ENCODE data around the gene MAPK8IP1.
A peak's percentile ranks its signal among the peaks of the same experiment; 100 is the strongest.
"Not testable (repeated sequence)": the region's sequence is repeated elsewhere in the genome, so short reads cannot be mapped to it uniquely, and the experiment has no call there.

The MAPK8IP1 gene

GRCh38 chr11:45896422-45896984 lies 11.1 kb downstream of the MAPK8IP1 start:
- ChIA-PET CTCF (interaction anchor here (1.8 to 4.2 kb wide), 2 partner anchors 24 to 54 kb away, joined by 5 to 19 read pairs; no protein-coding TSS in a partner anchor), POLR2A (no interaction called here)
- no peak overlapping the region for H3K4me3 ChIP-seq (ENCODE audit: low read depth, low read length)
- TF ChIP-seq CTCF (IDR thresholded peaks at IDR 0.05; ENCODE audit: insufficient read depth, low read length, missing control alignments) = no peak
- no peak for DNase-seq (ENCODE audit: low read depth, low spot score)

GRCh38 chr11:45897556-45897955 lies 12.1 kb downstream of the MAPK8IP1 start:
- CTCF ChIA-PET = interaction anchor here (1.8 to 4.2 kb wide), 2 partner anchors 25 to 55 kb away, joined by 5 to 19 read pairs; no protein-coding TSS in a partner anchor
- H3K4me3 ChIP-seq (ENCODE audit: low read depth, low read length) = no peak overlapping the region
- no peak for DNase-seq (ENCODE audit: low read depth, low spot score)
- no peak for TF ChIP-seq CTCF (IDR thresholded peaks at IDR 0.05; ENCODE audit: insufficient read depth, low read length, missing control alignments)
- POLR2A ChIA-PET = interaction anchor here (0.5 kb wide), 1 partner anchor 701 kb away, joined by 4 read pairs; no protein-coding TSS in a partner anchor

- H3K4me3 ChIP-seq (ENCODE audit: low read depth, low read length) = peak overlapping the region; percentile 60
- no peak for TF ChIP-seq CTCF (IDR thresholded peaks at IDR 0.05; ENCODE audit: insufficient read depth, low read length, missing control alignments)
- POLR2A ChIA-PET = no interaction called here
- CTCF ChIA-PET = interaction anchor here (0.7 to 4.2 kb wide), 4 partner anchors 20 to 108 kb away, joined by 3 to 19 read pairs (median 5); no protein-coding TSS in a partner anchor
- DNase-seq (ENCODE audit: low read depth, low spot score) = no peak
These were observed 13.6 kb downstream of the MAPK8IP1 start for GRCh38 chr11:45899086-45899447.

DNA sequence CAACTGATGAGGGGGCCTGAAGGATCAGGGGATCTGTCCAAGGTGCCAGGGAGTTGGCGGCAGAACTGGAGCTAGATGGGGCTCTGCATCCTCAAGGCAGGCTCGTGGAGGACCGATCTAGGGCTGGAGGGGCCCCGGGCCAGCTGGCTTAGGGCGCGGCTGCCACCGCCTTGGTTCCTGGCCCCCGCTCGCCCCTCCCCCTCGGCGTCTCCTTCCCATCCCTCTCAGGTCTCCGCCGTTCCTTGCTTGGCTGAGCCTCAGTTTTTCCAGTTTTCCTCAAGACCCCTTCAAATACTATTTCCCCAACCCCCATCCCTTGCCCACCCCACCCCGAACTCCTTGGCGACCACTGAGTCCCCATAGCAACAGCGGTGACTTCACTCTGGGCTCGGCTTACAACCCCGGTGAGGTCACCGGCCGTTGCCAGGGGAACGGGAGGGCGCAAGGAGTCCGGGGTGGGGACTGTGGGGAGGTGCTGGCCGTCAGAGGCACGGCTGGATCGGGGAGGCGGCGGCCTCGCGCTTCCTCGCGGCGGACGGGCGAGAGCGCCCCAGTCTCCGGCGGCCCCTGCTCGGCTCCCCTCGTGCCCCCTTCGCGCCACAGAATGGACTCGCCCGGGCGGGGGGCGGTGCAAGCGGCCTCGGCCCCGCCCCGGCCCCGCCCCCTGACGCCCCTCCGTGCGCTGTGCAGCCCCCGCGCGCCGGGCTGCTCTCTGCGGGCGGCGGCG lies 14.2 kb downstream of the MAPK8IP1 start:
- no peak for TF ChIP-seq CTCF (IDR thresholded peaks at IDR 0.05; ENCODE audit: insufficient read depth, low read length, missing control alignments)
- H3K4me3 ChIP-seq (ENCODE audit: low read depth, low read length) = peak overlapping the region; percentile 60
- ChIA-PET CTCF (interaction anchor here (1.4 to 4.2 kb wide), 3 partner anchors 20 to 56 kb away, joined by 4 to 19 read pairs (median 6); no protein-coding TSS in a partner anchor), POLR2A (interaction anchor here (1.4 kb wide), 1 partner anchor 18 kb away, joined by 3 read pairs; the partner anchor contains the start of gene PEX16)
- peak; percentile 16 for DNase-seq (ENCODE audit: low read depth, low spot score)

- DNase-seq (ENCODE audit: low read depth, low spot score) = not testable (repeated sequence)
- ChIA-PET POLR2A (interaction anchor here (1.4 kb wide), 1 partner anchor 17 kb away, joined by 3 read pairs; the partner anchor contains the start of gene PEX16), CTCF (interaction anchor here (0.9 to 1.4 kb wide), 3 partner anchors 10 to 27 kb away, joined by 4 to 5 read pairs (median 5); no protein-coding TSS in a partner anchor)
- H3K4me3 ChIP-seq (ENCODE audit: low read depth, low read length) = peak overlapping the region; percentile 65
These were observed 14.8 kb downstream of the MAPK8IP1 start for GRCh38 chr11:45900175-45900800.

DNA sequence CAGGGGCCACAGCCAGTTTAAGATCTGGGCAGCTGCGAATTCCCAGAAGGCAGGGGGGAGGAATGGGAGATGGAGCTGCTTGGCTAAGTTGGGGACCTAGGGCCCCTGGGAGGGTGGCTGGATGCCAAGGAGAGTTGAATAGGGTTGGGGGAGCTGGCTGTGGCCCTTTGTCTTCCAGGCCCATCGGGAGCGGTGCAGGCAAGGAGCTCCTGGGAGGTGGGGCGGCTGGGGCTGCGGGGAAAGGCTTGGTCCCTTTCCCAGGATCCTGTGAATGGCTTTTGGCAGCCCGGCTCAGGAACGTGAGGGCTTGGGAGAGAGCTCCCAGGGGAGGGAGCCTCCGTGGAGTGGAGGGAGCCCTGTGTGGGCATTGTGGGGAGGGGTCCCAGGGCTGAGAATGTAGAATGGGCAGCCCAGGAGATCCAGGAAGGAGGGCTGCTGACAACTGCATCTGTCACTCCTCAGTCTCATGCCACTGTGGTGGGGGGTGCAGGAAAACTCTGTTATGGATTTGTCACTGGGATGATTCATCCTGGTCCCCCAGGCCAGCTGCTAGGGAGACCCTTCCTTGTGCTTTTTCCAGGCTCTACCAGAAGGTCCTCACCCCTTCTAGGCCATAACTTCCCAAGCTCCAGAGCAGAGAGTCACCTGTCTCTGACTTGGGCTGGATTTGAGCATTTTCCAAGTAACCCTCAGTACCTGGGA lies 15.6 kb downstream of the MAPK8IP1 start:
- CTCF ChIA-PET = interaction anchor here (0.9 to 1.4 kb wide), 4 partner anchors 10 to 59 kb away, joined by 4 to 5 read pairs (median 4); no protein-coding TSS in a partner anchor
- H3K4me3 ChIP-seq (ENCODE audit: low read depth, low read length) = peak overlapping the region; percentile 65
- POLR2A ChIA-PET = interaction anchor here (0.9 to 1.4 kb wide), 2 partner anchors 16 to 54 kb away, joined by 3 read pairs; partner anchors contain the start of genes CRY2 and PEX16
- DNase-seq (ENCODE audit: low read depth, low spot score) = no peak
- no peak for TF ChIP-seq CTCF (IDR thresholded peaks at IDR 0.05; ENCODE audit: insufficient read depth, low read length, missing control alignments)

Measured in AG04449 (cell line).